ENCODE data around the gene ASL. TPM values are rescaled to one million over a fixed set of nuclear protein-coding genes. Genes with fewer than 3 reads are reported as not detected.

ASL gene
- total RNA-seq, 4 donors from 2014 or later: 14.6 to 29.0 (median 27.9) TPM

- H3K4me3 ChIP-seq (ENCODE audit: low read depth, poor library complexity, severe bottlenecking): no peak overlapping the region
- intact Hi-C loops (cut with DNase I; ENCODE audit: low total_unique reads): no loop called here
- TF ChIP-seq CTCF (IDR thresholded peaks at IDR 0.05) (no peak), POLR2A (IDR thresholded peaks at IDR 0.05) (no peak)
- WGBS, 2 donors: 86 to 90% methylated on average over 2 of the region's 2 CpGs
- no peak for DNase-seq (ENCODE audit: low spot score in 2 of 2)
These were observed 8.1 kb downstream of the ASL start for GRCh38 chr7:66083677-66084076.

- no peak for DNase-seq (ENCODE audit: low spot score in 2 of 2)
- intact Hi-C loops (cut with DNase I; ENCODE audit: low total_unique reads): no loop called here
- WGBS, 2 donors: 67 to 83% methylated on average over 21 to 32 of the region's 32 CpGs
- H3K4me3 ChIP-seq (ENCODE audit: low read depth, poor library complexity, severe bottlenecking): no peak overlapping the region
- TF ChIP-seq POLR2A (IDR thresholded peaks at IDR 0.05) (no peak), CTCF (IDR thresholded peaks at IDR 0.05) (no peak)
These were observed 13.5 kb downstream of the ASL start for GRCh38 chr7:66088861-66089838.

DNA sequence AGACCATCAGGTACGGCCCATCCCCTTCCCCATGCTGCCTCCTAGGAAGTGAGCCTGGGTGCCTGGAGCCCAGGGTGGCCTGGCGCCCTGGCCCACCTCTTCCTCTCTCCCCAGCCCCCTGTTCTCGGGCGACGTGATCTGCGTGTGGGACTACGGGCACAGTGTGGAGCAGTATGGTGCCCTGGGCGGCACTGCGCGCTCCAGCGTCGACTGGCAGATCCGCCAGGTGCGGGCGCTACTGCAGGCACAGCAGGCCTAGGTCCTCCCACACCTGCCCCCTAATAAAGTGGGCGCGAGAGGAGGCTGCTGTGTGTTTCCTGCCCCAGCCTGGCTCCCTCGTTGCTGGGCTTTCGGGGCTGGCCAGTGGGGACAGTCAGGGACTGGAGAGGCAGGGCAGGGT lies 17.0 kb downstream of the ASL start:
- TF ChIP-seq CTCF (IDR thresholded peaks at IDR 0.05): no peak
- TF ChIP-seq POLR2A (IDR thresholded peaks at IDR 0.05): no peak
- intact Hi-C loops (cut with DNase I; ENCODE audit: low total_unique reads): no loop called here
- WGBS, 2 donors: 95 to 98% methylated on average over 18 to 19 of the region's 19 CpGs
- no peak overlapping the region for H3K4me3 ChIP-seq (ENCODE audit: low read depth, poor library complexity, severe bottlenecking)
- DNase-seq (ENCODE audit: low spot score in 2 of 2): no peak

DNA sequence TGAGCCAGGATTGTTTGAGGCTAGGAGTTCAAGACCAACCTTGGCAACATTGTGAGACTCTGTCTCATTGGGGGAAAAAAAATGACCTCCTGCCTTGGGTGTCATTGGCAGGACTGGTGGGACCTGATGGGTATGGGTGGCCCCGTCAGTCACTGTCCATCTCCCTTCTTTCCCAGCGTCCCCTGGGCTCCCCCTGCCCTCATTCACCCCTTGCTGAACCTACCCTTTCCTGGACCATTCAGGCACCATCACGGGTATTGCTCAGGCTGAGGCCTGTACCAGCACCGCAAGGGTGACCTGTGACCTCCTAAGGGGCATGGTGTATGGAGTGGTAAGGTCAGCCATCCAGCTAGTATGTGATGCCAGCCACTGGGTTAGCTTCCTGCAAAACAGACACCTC lies 19.4 kb downstream of the ASL start:
- no peak for DNase-seq (ENCODE audit: low spot score in 2 of 2)
- intact Hi-C loops (cut with DNase I; ENCODE audit: low total_unique reads): no loop called here
- WGBS, 2 donors: 88 to 98% methylated on average over 4 of the region's 4 CpGs
- H3K4me3 ChIP-seq (ENCODE audit: low read depth, poor library complexity, severe bottlenecking): no peak overlapping the region
- TF ChIP-seq CTCF (IDR thresholded peaks at IDR 0.05) (no peak), POLR2A (IDR thresholded peaks at IDR 0.05) (no peak)

DNA sequence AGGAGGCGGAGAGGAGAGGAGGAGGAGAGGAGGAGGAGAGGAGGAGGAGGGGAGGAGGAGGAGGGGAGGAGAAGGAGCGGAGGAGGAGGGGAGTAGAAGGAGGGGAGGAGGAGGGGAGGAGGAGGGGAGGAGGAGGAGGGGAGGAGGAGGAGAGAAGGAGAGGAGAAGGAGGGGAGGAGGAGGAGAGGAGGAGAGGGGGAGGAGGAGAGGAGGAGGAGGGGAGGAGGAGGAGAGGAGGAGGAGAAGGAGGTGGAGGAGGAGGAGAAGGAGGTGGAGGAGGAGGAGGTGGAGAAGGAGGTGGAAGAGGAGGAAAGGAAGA lies 23.6 kb downstream of the ASL start:
- 20% methylated on average over 1 of the region's 2 CpGs; no CpG with 5 or more reads in 1 of the 2 donors for WGBS, 2 donors

More for the DNA sequence above, 23.6 kb downstream of the ASL start:
- intact Hi-C loops (cut with DNase I; ENCODE audit: low total_unique reads): no loop called here
- no peak overlapping the region for H3K4me3 ChIP-seq (ENCODE audit: low read depth, poor library complexity, severe bottlenecking)
- TF ChIP-seq POLR2A (IDR thresholded peaks at IDR 0.05) (no peak), CTCF (IDR thresholded peaks at IDR 0.05) (no peak)
- DNase-seq (ENCODE audit: low spot score in 2 of 2): no peak
